ACC112 (cell line): Measurements from ENCODE around the gene PHKB.

Experiments used
- H2AFZ ChIP-seq: fragments of 200-600 bp; sonication (generic); one replicate; pipeline ENCODE4 v1.6.0; 2017; ENCODE audit warnings: antibody characterized with exemption, low read length; ENCODE audit not compliant: unreplicated experiment
- H3K27ac ChIP-seq: fragments of 200-600 bp; sonication (generic); 2 replicates; pipeline ENCODE4 v1.5.1; 2014; ENCODE audit warnings: low read depth, mild to moderate bottlenecking, antibody characterized with exemption, low read length, moderate library complexity
- H3K27me3 ChIP-seq: fragments of 200-600 bp; sonication (generic); 2 replicates; pipeline ENCODE4 v1.6.1; 2014; ENCODE audit warnings: mild to moderate bottlenecking, antibody characterized with exemption, low read length, moderate library complexity, mixed read lengths; ENCODE audit not compliant: insufficient read depth
- H3K36me3 ChIP-seq: fragments of 200-600 bp; sonication (generic); 2 replicates; pipeline ENCODE4 v1.6.1; 2016; ENCODE audit warnings: mild to moderate bottlenecking, antibody characterized with exemption, low read length, moderate library complexity, mixed read lengths; ENCODE audit not compliant: insufficient read depth
- H3K4me1 ChIP-seq: fragments of 200-600 bp; sonication (generic); one replicate; pipeline ENCODE4 v1.6.1; 2016; ENCODE audit warnings: low read length, mixed read lengths; ENCODE audit not compliant: insufficient read depth, unreplicated experiment, control insufficient read depth
- H3K4me3 ChIP-seq: fragments of 200-600 bp; sonication (generic); 2 replicates; pipeline ENCODE4 v1.5.1; 2014; ENCODE audit warnings: mild to moderate bottlenecking, low read depth, low read length
- H3K79me2 ChIP-seq: fragments of 200-600 bp; sonication (generic); one replicate; pipeline ENCODE4 v1.6.0; 2016; ENCODE audit warnings: low read length; ENCODE audit not compliant: control insufficient read depth, unreplicated experiment, insufficient read depth

The PHKB gene

GRCh38 chr16:47506800-47507199 is 45.7 kb downstream of the PHKB start:
- Histone ChIP-seq H3K27ac (no peak overlapping the region), H3K79me2 (no peaks in the 10 kb centered on the region), H3K27me3 (no peaks in the 10 kb centered on the region), H3K36me3 (peaks cover 3% of the 10 kb centered on the region; the same call in 1 of the 2 replicates), H3K4me1 (no peaks in the 10 kb centered on the region), H2AFZ (no peak overlapping the region), H3K4me3 (no peak overlapping the region)

DNA sequence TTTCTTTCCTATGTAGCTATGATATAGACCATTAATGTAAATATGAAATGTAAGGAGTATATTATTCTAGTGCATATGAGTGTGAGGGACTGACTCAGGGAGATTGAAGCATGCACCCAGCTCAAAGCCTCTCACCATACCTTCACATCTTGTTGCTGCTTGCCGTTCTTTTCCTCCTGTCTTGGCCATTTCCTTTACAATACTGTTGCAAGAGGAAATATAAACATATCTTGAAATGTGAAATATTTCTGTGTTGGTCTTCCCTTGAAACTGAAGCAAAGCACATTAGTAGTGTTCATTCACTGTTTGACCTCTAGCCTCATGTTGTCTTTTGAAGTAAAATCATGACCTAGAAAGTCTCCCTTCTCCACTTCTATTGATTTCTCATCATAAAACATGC is 46.6 kb downstream of the PHKB start:
- no peak overlapping the region for H3K27ac ChIP-seq
- H3K4me3 ChIP-seq = no peak overlapping the region
- no peaks in the 10 kb centered on the region for H3K79me2 ChIP-seq

DNA sequence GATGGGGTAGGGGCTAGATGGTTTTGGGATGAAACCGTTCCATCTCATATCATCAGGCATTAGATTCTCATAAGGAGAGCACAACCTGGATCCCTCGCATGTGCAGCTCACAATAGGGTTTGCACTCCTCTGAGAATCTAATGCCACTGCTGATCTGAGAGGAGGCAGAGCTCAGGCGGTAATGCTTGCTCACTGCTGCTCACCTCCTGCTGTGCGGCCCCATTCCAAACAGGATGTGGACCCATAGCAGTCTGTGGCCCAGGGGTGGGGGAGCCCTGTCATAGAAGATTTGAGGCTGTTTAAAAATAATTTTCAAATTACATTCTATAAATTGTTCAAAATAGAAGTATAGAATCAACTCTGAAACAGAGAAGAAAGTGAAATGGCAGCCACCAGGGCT is 50.8 kb downstream of the PHKB start:
- Histone ChIP-seq H3K27me3 (no peaks in the 10 kb centered on the region), H3K36me3 (peaks cover 7% of the 10 kb centered on the region; the same call in 1 of the 2 replicates), H3K27ac (no peak overlapping the region)

More for the DNA sequence above, 46.6 kb downstream of the PHKB start:
- Histone ChIP-seq H2AFZ (no peak overlapping the region), H3K4me1 (no peaks in the 10 kb centered on the region), H3K36me3 (peaks cover 7% of the 10 kb centered on the region), H3K27me3 (no peaks in the 10 kb centered on the region)

GRCh38 chr16:47519037-47519436 is 57.9 kb downstream of the PHKB start:
- H3K36me3 ChIP-seq = peaks cover 8% of the 10 kb centered on the region; the same call in 1 of the 2 replicates
- H3K27ac ChIP-seq = no peak overlapping the region
- no peak overlapping the region for H2AFZ ChIP-seq
- no peak overlapping the region for H3K4me3 ChIP-seq
- H3K27me3 ChIP-seq = no peaks in the 10 kb centered on the region
- H3K4me1 ChIP-seq = no peaks in the 10 kb centered on the region
- peaks cover 5% of the 10 kb centered on the region for H3K79me2 ChIP-seq

More for the DNA sequence above, 50.8 kb downstream of the PHKB start:
- no peak overlapping the region for H2AFZ ChIP-seq
- H3K79me2 ChIP-seq = no peaks in the 10 kb centered on the region
- H3K4me3 ChIP-seq = no peak overlapping the region
- no peaks in the 10 kb centered on the region for H3K4me1 ChIP-seq

DNA sequence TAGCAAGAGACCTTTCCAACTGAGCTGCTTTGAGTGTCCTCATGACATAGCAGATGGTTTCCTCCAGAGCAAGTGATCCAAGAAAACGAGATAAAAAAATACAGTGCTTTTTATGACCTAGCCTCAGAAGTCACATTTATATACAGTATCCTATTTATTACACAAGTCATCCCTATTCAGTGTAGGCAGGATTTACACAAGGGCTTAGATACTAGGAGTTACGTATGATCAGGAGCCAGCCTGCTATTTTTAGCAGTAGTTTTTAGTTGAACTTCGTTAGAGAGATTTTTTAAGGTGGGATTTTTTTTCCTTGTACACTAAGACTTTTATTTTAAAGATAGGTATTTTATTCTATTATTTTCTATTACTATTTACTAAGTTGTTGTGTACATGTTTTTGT is 58.4 kb downstream of the PHKB start:
- no peak overlapping the region for H2AFZ ChIP-seq
- no peaks in the 10 kb centered on the region for H3K4me1 ChIP-seq
- H3K36me3 ChIP-seq = peaks cover 8% of the 10 kb centered on the region; the same call in 1 of the 2 replicates
- H3K79me2 ChIP-seq = peaks cover 5% of the 10 kb centered on the region
- H3K4me3 ChIP-seq = no peak overlapping the region
- H3K27me3 ChIP-seq = no peaks in the 10 kb centered on the region
- no peak overlapping the region for H3K27ac ChIP-seq

DNA sequence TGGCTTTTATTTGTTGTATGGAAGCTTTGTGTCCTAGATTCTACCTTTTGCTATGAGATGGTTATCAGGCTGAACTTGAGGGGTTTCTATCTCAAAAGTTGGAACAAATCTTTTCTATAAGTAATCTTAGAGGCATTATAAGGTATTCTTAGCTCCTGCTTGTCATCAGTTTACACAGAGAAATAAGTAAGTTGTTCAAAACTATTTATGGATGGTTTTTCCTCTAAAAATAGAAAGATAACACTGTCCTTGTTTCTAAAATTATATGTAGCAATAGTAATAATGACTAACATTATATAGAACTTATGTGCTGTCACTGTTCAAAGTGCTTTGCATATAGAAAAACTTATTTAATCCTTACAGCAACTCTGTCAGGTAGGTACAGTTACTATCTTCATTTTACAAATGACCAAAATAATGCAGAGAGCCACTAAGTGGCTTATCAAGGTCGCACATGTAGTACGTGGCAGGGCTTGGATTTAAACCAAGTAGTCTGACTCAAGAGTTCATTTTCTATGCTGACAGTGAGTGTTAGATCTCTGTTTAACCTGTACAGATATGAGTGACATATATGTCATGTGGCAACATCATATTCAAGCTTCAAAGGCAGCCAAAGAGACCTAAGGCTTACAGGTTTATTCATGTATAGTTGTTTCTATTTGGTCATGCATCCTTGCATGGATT is 59.0 kb downstream of the PHKB start:
- no peaks in the 10 kb centered on the region for H3K27me3 ChIP-seq
- no peak overlapping the region for H2AFZ ChIP-seq
- H3K27ac ChIP-seq = no peak overlapping the region
- peaks cover 5% of the 10 kb centered on the region for H3K79me2 ChIP-seq
- no peaks in the 10 kb centered on the region for H3K4me1 ChIP-seq
- no peak overlapping the region for H3K4me3 ChIP-seq
- peaks cover 8% of the 10 kb centered on the region; the same call in 1 of the 2 replicates for H3K36me3 ChIP-seq

GRCh38 chr16:47523342-47524006 is 62.3 kb downstream of the PHKB start:
- Histone ChIP-seq H3K27me3 (no peaks in the 10 kb centered on the region), H3K4me3 (no peak overlapping the region), H2AFZ (no peak overlapping the region), H3K27ac (no peak overlapping the region), H3K79me2 (peaks cover 5% of the 10 kb centered on the region), H3K36me3 (0 out of 2 replicates have a peak, but pooled peaks cover 5% of the 10 kb centered on the region), H3K4me1 (peaks cover 10% of the 10 kb centered on the region)

- Histone ChIP-seq H3K4me3 (no peak overlapping the region), H3K36me3 (0 out of 2 replicates have a peak, but pooled peaks cover 5% of the 10 kb centered on the region), H2AFZ (no peak overlapping the region), H3K79me2 (peaks cover 5% of the 10 kb centered on the region), H3K4me1 (peaks cover 10% of the 10 kb centered on the region), H3K27ac (no peak overlapping the region), H3K27me3 (no peaks in the 10 kb centered on the region)
Observed at GRCh38 chr16:47524007-47524405, 62.9 kb downstream of the PHKB start.

DNA sequence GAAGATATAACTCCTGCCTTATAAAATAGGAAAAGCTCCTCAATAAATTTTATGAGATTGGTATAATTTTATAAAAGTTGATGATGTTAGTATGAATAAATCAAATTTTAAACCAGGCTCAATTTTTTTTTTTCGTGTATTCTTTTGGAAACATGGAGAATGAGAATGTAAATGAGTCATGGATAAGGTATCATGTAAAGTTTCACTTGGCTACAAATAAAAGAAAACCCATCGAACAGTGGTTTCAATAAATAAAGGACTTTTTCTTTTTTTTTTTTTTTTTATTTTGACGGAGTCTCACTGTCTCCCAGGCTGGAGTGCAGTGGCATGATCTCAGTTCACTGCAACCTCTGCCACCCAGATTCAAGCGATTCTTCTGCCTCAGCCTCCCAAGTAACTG is 67.3 kb downstream of the PHKB start:
- Histone ChIP-seq H3K36me3 (peaks cover 3% of the 10 kb centered on the region; the same call in 1 of the 2 replicates), H3K4me3 (no peak overlapping the region), H3K4me1 (peaks cover 10% of the 10 kb centered on the region), H3K79me2 (peaks cover 5% of the 10 kb centered on the region), H2AFZ (no peak overlapping the region), H3K27ac (no peak overlapping the region), H3K27me3 (no peaks in the 10 kb centered on the region)

GRCh38 chr16:47533744-47534292 is 72.7 kb downstream of the PHKB start:
- H3K36me3 ChIP-seq = peaks cover 3% of the 10 kb centered on the region; the same call in 1 of the 2 replicates
- H2AFZ ChIP-seq = no peak overlapping the region
- H3K4me3 ChIP-seq = no peak overlapping the region
- no peak overlapping the region for H3K27ac ChIP-seq
- no peaks in the 10 kb centered on the region for H3K4me1 ChIP-seq
- no peaks in the 10 kb centered on the region for H3K27me3 ChIP-seq
- no peaks in the 10 kb centered on the region for H3K79me2 ChIP-seq
